ENCODE data around the gene TCF12. TPM values are rescaled to one million over a fixed set of nuclear protein-coding genes. Genes with fewer than 3 reads are reported as not detected.
"Not testable (repeated sequence)": the region's sequence is repeated elsewhere in the genome, so short reads cannot be mapped to it uniquely, and the experiment has no call there.

Gene TCF12
- total and polyA plus RNA-seq, 2 donors (not counting 3 experiments of a cell fraction or from before 2014, with no cell fraction given): 72.1 to 133 TPM

GRCh38 chr15:57150066-57150865 lies 231.8 kb downstream of the TCF12 start:
- Histone ChIP-seq H3K4me3 (replicated peaks in 1 of 3; ENCODE audit: insufficient read depth in 1 of 3, low read depth in 1 of 3, low read length in 3 of 3) (no peak overlapping the region), H3K4me1 (ENCODE audit: control insufficient read depth, extremely low read depth, insufficient read depth, low read length) (peaks cover 41% of the 10 kb centered on the region), H3K27ac (ENCODE audit: insufficient read depth, low read depth, low read length) (peak overlapping the region; percentile 13), H3K4me2 (ENCODE audit: insufficient read depth, low read length) (no peak overlapping the region), H3K79me2 (ENCODE audit: control insufficient read depth, insufficient read depth, low read length) (peaks cover 16% of the 10 kb centered on the region), H3K27me3 (ENCODE audit: control insufficient read depth in 2 of 2, insufficient read depth in 2 of 2, low read length in 2 of 2) (no peaks in the 10 kb centered on the region), H3K9me1 (replicated peaks; ENCODE audit: control insufficient read depth, extremely low read depth, insufficient read depth, low read length) (no peaks in the 10 kb centered on the region), H2AFZ (ENCODE audit: low read depth, low read length) (no peak overlapping the region), H4K20me1 (replicated peaks; ENCODE audit: control insufficient read depth, extremely low read depth, insufficient read depth, low read length) (no peaks in the 10 kb centered on the region), H3K9ac (replicated peaks; ENCODE audit: extremely low read depth, insufficient read depth, low read length) (no peak overlapping the region), H3K9me3 (replicated peaks; ENCODE audit: control insufficient read depth, insufficient read depth, low read length) (no peaks in the 10 kb centered on the region), H3K36me3 (ENCODE audit: control insufficient read depth in 2 of 2, extremely low read depth in 1 of 2, insufficient read depth in 2 of 2, low read length in 2 of 2) (no peaks in the 10 kb centered on the region)
- peak; percentile 7 for TF ChIP-seq JUN (IDR thresholded peaks at IDR 0.05; ENCODE audit: borderline replicate concordance, insufficient read depth, insufficient read length, low read depth)
- no peak for TF ChIP-seq POLR2AphosphoS5 (IDR thresholded peaks at IDR 0.05; ENCODE audit: insufficient read depth, low read depth, low read length)
- dilution Hi-C loops (cut with MboI; ENCODE audit: extremely low pct_ligation_motif_present, low sequenced_read_pairs): no loop called here
- no TSS peak for BruUV-seq (replicated peaks)
- peak; percentile 54 for DNase-seq (ENCODE audit: low read depth, low spot score)
- intact Hi-C loops (cut with micrococcal nuclease): no loop called here
- ChIA-PET CTCF (interaction anchor here (0.9 to 6.9 kb wide), 11 partner anchors 11 to 659 kb away, joined by 3 to 127 read pairs (median 6); no protein-coding TSS in a partner anchor), POLR2A (no interaction called here)
- no peak for FAIRE-seq

GRCh38 chr15:57150866-57151203 lies 232.4 kb downstream of the TCF12 start:
- POLR2A ChIA-PET; BruUV-seq (replicated peaks): not testable (repeated sequence)

More at GRCh38 chr15:57150866-57151203, 232.4 kb downstream of the TCF12 start:
- H3K9me1 ChIP-seq (replicated peaks; ENCODE audit: control insufficient read depth, extremely low read depth, insufficient read depth, low read length); FAIRE-seq; H3K36me3 ChIP-seq (ENCODE audit: control insufficient read depth in 2 of 2, extremely low read depth in 1 of 2, insufficient read depth in 2 of 2, low read length in 2 of 2); intact Hi-C loops (cut with micrococcal nuclease); H3K27ac ChIP-seq (ENCODE audit: insufficient read depth, low read depth, low read length); H4K20me1 ChIP-seq (replicated peaks; ENCODE audit: control insufficient read depth, extremely low read depth, insufficient read depth, low read length); H3K9me3 ChIP-seq (replicated peaks; ENCODE audit: control insufficient read depth, insufficient read depth, low read length); H3K9ac ChIP-seq (replicated peaks; ENCODE audit: extremely low read depth, insufficient read depth, low read length); dilution Hi-C loops (cut with MboI; ENCODE audit: extremely low pct_ligation_motif_present, low sequenced_read_pairs); H3K4me3 ChIP-seq (replicated peaks in 1 of 3; ENCODE audit: insufficient read depth in 1 of 3, low read depth in 1 of 3, low read length in 3 of 3); DNase-seq (ENCODE audit: low read depth, low spot score); H2AFZ ChIP-seq (ENCODE audit: low read depth, low read length); H3K4me2 ChIP-seq (ENCODE audit: insufficient read depth, low read length); H3K27me3 ChIP-seq (ENCODE audit: control insufficient read depth in 2 of 2, insufficient read depth in 2 of 2, low read length in 2 of 2): not testable (repeated sequence)
- Histone ChIP-seq H3K79me2 (ENCODE audit: control insufficient read depth, insufficient read depth, low read length) (peaks cover 19% of the 10 kb centered on the region), H3K4me1 (ENCODE audit: control insufficient read depth, extremely low read depth, insufficient read depth, low read length) (peaks cover 41% of the 10 kb centered on the region)
- CTCF ChIA-PET: interaction anchor here (1.3 to 6.9 kb wide), 7 partner anchors 61 to 660 kb away, joined by 3 to 127 read pairs (median 7); no protein-coding TSS in a partner anchor
